ENCODE results near the gene MED28. TPM values are rescaled to one million over a fixed set of nuclear protein-coding genes. Genes with fewer than 3 reads are reported as not detected.
A peak's percentile ranks its signal among the peaks of the same experiment; 100 is the strongest.

The MED28 gene
- total and polyA plus RNA-seq, 2 donors (not counting 1 experiment from before 2014, with no cell fraction given), result 11.8 to 81.5 TPM

- peak overlapping the region; percentile 79 to 94 for H3K27ac ChIP-seq (ENCODE audit: low read length in 2 of 2)
- H3K9me3 Mint-ChIP-seq (ENCODE audit: insufficient read depth), result no peaks in the 10 kb centered on the region
- peak overlapping the region; percentile 91 for H3K27ac Mint-ChIP-seq
- peak overlapping the region; percentile 100 for H3K4me3 Mint-ChIP-seq
- peak overlapping the region; percentile 73 to 100 (median 97) for H3K4me3 ChIP-seq (ENCODE audit: control extremely low read depth in 1 of 5, extremely low read depth in 1 of 5, insufficient read depth in 1 of 5, low read depth in 2 of 5, low read length in 4 of 5)
- H3K27me3 ChIP-seq (replicated peaks in 1 of 4; ENCODE audit: control extremely low read depth in 1 of 4, control insufficient read depth in 3 of 4, insufficient read depth in 4 of 4, low read length in 3 of 4), result no peaks in the 10 kb centered on the region
- ChIA-PET POLR2A (interaction anchor here (0.6 to 2.6 kb wide), 8 partner anchors 10 to 409 kb away, joined by 3 to 14 read pairs (median 7); partner anchors contain the start of genes DCAF16 and LAP3), CTCF (interaction anchor here (0.6 to 2.8 kb wide), 10 partner anchors 9 to 197 kb away, joined by 3 to 19 read pairs (median 4); partner anchors contain the start of genes DCAF16, LAP3 and NCAPG)
- intact Hi-C loops (cut with micrococcal nuclease), result loop anchor here (1.0 kb wide), 5 partner anchors 19 to 196 kb away; partner anchors contain the start of genes DCAF16, LAP3 and NCAPG
- TF ChIP-seq EZH2 (IDR thresholded peaks at IDR 0.05; ENCODE audit: borderline replicate concordance, insufficient read depth, low read depth, low read length, poor library complexity, severe bottlenecking) (no peak), CTCF (IDR thresholded peaks at IDR 0.05) (no peak)
- no peaks in the 10 kb centered on the region for H3K27me3 Mint-ChIP-seq
- 0% methylated on average over 4 of the region's 23 CpGs for WGBS (ENCODE audit: insufficient coverage)
- H3K36me3 ChIP-seq (replicated peaks in 1 of 2; ENCODE audit: control extremely low read depth in 1 of 2, control insufficient read depth in 1 of 2, extremely low read depth in 1 of 2, insufficient read depth in 2 of 2, low read length in 1 of 2), result peaks cover 0 to 16% of the 10 kb centered on the region in 2 experiments
- peak overlapping the region; percentile 85 for H3K4me2 ChIP-seq (replicated peaks; ENCODE audit: low read depth, low read length, poor library complexity, severe bottlenecking)
- H2AFZ ChIP-seq (ENCODE audit: insufficient read depth, low read depth, low read length, poor library complexity, severe bottlenecking), result peak overlapping the region; percentile 75
- no peaks in the 10 kb centered on the region for H3K9me3 ChIP-seq (ENCODE audit: control extremely low read depth in 1 of 3, control insufficient read depth in 2 of 3, insufficient read depth in 1 of 3, low read length in 2 of 3)
- H4K20me1 ChIP-seq (ENCODE audit: control insufficient read depth, insufficient read depth, low read length, poor library complexity, severe bottlenecking), result peaks cover 32% of the 10 kb centered on the region
- H3K4me1 Mint-ChIP-seq, result peaks cover 37% of the 10 kb centered on the region
- DNase-seq (no peak), ATAC-seq (ENCODE audit: low read depth) (peak; percentile 55)
- peaks cover 14 to 31% of the 10 kb centered on the region in 2 donors for H3K4me1 ChIP-seq (ENCODE audit: control insufficient read depth in 2 of 2, insufficient read depth in 2 of 2, low read length in 2 of 2)
- peak overlapping the region; percentile 100 for H3K9ac ChIP-seq (ENCODE audit: low read length)
- H3K79me2 ChIP-seq (ENCODE audit: control insufficient read depth, insufficient read depth, low read length), result peaks cover 53% of the 10 kb centered on the region
Observed at GRCh38 chr4:17613761-17614415, 553 bp upstream of the MED28 start.

GRCh38 chr4:17616283-17616682, 1.8 kb downstream of the MED28 start:
- Histone ChIP-seq H3K4me3 (ENCODE audit: control extremely low read depth in 1 of 5, extremely low read depth in 1 of 5, insufficient read depth in 1 of 5, low read depth in 2 of 5, low read length in 4 of 5) (no peak overlapping the region), H3K9me3 (ENCODE audit: control extremely low read depth in 1 of 3, control insufficient read depth in 2 of 3, insufficient read depth in 1 of 3, low read length in 2 of 3) (no peaks in the 10 kb centered on the region), H3K9ac (ENCODE audit: low read length) (no peak overlapping the region), H3K4me1 (ENCODE audit: control insufficient read depth in 2 of 2, insufficient read depth in 2 of 2, low read length in 2 of 2) (peaks cover 16 to 35% of the 10 kb centered on the region in 2 donors), H3K36me3 (replicated peaks in 1 of 2; ENCODE audit: control extremely low read depth in 1 of 2, control insufficient read depth in 1 of 2, extremely low read depth in 1 of 2, insufficient read depth in 2 of 2, low read length in 1 of 2) (peaks cover 0 to 37% of the 10 kb centered on the region in 2 experiments), H2AFZ (ENCODE audit: insufficient read depth, low read depth, low read length, poor library complexity, severe bottlenecking) (no peak overlapping the region), H4K20me1 (ENCODE audit: control insufficient read depth, insufficient read depth, low read length, poor library complexity, severe bottlenecking) (peaks cover 53% of the 10 kb centered on the region), H3K4me2 (replicated peaks; ENCODE audit: low read depth, low read length, poor library complexity, severe bottlenecking) (peak overlapping the region; percentile 85), H3K79me2 (ENCODE audit: control insufficient read depth, insufficient read depth, low read length) (peaks cover 75% of the 10 kb centered on the region), H3K27me3 (replicated peaks in 1 of 4; ENCODE audit: control extremely low read depth in 1 of 4, control insufficient read depth in 3 of 4, insufficient read depth in 4 of 4, low read length in 3 of 4) (no peaks in the 10 kb centered on the region), H3K27ac (ENCODE audit: low read length in 2 of 2) (no peak overlapping the region)
- no peaks in the 10 kb centered on the region for H3K9me3 Mint-ChIP-seq (ENCODE audit: insufficient read depth)
- DNase-seq (no peak), ATAC-seq (ENCODE audit: low read depth) (no peak)
- intact Hi-C loops (cut with micrococcal nuclease), result no loop called here
- peaks cover 46% of the 10 kb centered on the region for H3K4me1 Mint-ChIP-seq
- H3K27ac Mint-ChIP-seq, result peak overlapping the region; percentile 75
- H3K27me3 Mint-ChIP-seq, result no peaks in the 10 kb centered on the region
- POLR2A ChIA-PET, result no interaction called here
- TF ChIP-seq EZH2 (IDR thresholded peaks at IDR 0.05; ENCODE audit: borderline replicate concordance, insufficient read depth, low read depth, low read length, poor library complexity, severe bottlenecking) (no peak), CTCF (IDR thresholded peaks at IDR 0.05) (no peak)
- CTCF ChIA-PET, result no interaction called here
- 65% methylated on average over 5 of the region's 5 CpGs for WGBS (ENCODE audit: insufficient coverage)
- H3K4me3 Mint-ChIP-seq, result peak overlapping the region; percentile 84

Measured in B cell (primary cell).